Measurements from ENCODE around the gene HS3ST4. TPM values are rescaled to one million over a fixed set of nuclear protein-coding genes. Genes with fewer than 3 reads are reported as not detected.

The HS3ST4 gene
- total and polyA plus RNA-seq, 8 donors: 0.09 to 0.11 (median 0.11) TPM; not detected in 4

DNA sequence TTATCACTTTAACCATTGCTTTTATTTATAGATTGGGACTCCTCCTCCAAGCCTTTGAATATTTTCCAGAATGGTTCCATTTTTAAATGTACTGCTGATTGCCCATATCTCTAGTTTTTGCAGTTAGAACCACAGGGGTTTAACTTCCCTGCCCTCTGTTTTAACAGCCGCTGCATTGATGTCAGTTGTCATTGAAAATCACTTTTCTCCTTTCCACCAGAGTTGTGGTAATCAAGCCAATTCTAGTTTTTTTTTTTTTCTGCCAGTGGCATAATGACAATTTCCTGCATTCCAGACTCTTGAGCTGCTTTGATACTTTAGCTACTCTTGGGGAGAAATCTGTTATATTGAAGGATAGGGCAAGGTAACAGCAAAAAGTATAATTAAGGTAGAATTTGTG, 91.5 kb downstream of the HS3ST4 start:
- Histone ChIP-seq H3K4me3 (no peak overlapping the region), H3K27ac (no peak overlapping the region), H3K4me1 (no peaks in the 10 kb centered on the region), H3K27me3 (no peaks in the 10 kb centered on the region), H3K9me3 (no peaks in the 10 kb centered on the region), H3K36me3 (no peaks in the 10 kb centered on the region)
- DNase-seq (no peak), ATAC-seq (no peak)
- intact Hi-C loops (cut with DNase I): no loop called here
- TF ChIP-seq, protein P1, sequence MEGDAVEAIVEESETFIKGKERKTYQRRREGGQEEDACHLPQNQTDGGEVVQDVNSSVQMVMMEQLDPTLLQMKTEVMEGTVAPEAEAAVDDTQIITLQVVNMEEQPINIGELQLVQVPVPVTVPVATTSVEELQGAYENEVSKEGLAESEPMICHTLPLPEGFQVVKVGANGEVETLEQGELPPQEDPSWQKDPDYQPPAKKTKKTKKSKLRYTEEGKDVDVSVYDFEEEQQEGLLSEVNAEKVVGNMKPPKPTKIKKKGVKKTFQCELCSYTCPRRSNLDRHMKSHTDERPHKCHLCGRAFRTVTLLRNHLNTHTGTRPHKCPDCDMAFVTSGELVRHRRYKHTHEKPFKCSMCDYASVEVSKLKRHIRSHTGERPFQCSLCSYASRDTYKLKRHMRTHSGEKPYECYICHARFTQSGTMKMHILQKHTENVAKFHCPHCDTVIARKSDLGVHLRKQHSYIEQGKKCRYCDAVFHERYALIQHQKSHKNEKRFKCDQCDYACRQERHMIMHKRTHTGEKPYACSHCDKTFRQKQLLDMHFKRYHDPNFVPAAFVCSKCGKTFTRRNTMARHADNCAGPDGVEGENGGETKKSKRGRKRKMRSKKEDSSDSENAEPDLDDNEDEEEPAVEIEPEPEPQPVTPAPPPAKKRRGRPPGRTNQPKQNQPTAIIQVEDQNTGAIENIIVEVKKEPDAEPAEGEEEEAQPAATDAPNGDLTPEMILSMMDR (IDR thresholded peaks at IDR 0.05): no peak

DNA sequence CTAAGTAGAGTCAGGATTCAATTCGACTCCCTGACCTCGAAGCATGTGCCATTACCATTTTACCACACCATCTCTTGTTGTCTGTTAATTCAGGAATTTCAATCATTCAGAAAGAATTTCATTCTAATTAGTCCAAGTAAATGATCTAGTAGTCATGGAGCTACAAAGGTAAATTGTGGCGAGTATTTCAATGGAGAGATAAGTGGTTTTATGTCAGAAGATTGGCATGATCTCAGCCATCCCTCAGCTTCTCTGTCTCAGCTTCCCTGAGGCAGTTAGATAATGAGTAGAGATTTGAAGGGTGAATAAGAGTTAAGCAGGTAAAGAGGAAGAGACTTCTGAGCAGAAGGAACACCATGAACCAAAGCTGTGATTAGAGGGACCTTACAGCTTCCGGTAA, 93.6 kb downstream of the HS3ST4 start:
- Histone ChIP-seq H3K9me3 (no peaks in the 10 kb centered on the region), H3K27ac (no peak overlapping the region), H3K4me1 (no peaks in the 10 kb centered on the region), H3K27me3 (no peaks in the 10 kb centered on the region), H3K36me3 (no peaks in the 10 kb centered on the region), H3K4me3 (no peak overlapping the region)
- intact Hi-C loops (cut with DNase I): no loop called here
- DNase-seq (no peak), ATAC-seq (no peak)
- TF ChIP-seq, protein P1 (IDR thresholded peaks at IDR 0.05): no peak

DNA sequence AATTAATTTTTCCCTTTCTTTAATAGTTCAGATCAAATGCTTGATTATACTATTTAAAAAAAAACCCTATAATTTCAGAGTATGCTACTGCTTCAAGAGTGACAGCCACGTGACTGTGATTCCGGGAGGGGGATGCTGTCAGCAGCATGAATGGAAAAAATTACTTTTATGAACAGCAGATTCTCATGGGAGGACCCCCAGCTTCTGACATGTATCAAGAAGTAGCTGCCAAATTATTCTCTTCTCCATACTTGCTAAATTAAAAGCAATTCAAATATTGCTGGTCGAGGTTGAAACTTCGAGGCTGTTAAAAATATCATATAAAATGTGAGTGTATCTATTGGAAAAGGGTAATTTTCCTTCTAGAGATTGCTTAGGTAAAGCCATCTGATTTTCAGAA, 95.0 kb downstream of the HS3ST4 start:
- intact Hi-C loops (cut with DNase I): no loop called here
- Histone ChIP-seq H3K4me1 (no peaks in the 10 kb centered on the region), H3K36me3 (no peaks in the 10 kb centered on the region), H3K9me3 (no peaks in the 10 kb centered on the region), H3K4me3 (no peak overlapping the region), H3K27ac (no peak overlapping the region), H3K27me3 (no peaks in the 10 kb centered on the region)
- DNase-seq (no peak), ATAC-seq (no peak)
- TF ChIP-seq, protein P1 (IDR thresholded peaks at IDR 0.05): no peak

DNA sequence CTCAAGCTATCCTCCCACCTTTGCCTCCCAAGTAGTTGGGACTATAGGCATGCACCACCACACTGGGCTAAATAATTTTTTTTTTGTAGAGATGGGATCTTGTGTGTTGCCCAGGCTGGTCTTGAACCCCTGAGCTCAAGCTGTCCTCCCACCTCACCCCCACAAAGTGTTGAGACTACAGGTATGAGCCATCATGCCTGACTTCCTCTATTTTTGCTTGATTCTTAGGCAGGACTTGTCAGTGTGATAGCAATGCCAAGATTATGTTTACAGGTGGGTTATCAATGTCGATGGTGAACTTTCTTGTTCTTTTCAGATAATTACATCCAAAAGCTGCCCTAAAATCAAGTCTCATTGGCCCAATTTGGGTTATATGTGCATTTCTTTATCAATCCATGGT, 96.9 kb downstream of the HS3ST4 start:
- intact Hi-C loops (cut with DNase I): no loop called here
- ATAC-seq (no peak), DNase-seq (no peak)
- Histone ChIP-seq H3K4me3 (no peak overlapping the region), H3K9me3 (no peaks in the 10 kb centered on the region), H3K36me3 (no peaks in the 10 kb centered on the region), H3K27me3 (no peaks in the 10 kb centered on the region), H3K4me1 (no peaks in the 10 kb centered on the region), H3K27ac (no peak overlapping the region)
- TF ChIP-seq, protein P1 (IDR thresholded peaks at IDR 0.05): no peak

DNA sequence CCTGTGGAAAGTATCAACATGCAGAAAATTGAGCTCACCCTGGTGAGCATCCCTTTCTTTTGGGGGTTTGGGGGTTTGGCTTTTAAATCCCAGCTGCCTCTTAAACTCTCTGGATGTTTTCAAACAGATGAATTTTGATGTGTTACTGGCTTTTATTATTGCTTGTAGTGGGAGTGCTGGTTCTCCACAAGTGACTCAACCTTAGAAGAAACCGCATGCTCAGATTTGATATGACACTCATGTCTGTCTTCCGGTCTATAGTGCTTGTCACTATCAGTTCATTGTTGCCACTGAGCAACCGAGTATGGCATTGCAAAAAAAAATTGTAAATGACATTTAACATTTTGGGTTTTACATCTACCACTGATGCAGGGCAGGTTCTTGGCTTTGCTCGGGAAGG, 104.5 kb downstream of the HS3ST4 start:
- no peak overlapping the region for H3K4me3 ChIP-seq
- no peaks in the 10 kb centered on the region for H3K36me3 ChIP-seq
- intact Hi-C loops (cut with DNase I): no loop called here
- no peaks in the 10 kb centered on the region for H3K4me1 ChIP-seq
- no peaks in the 10 kb centered on the region for H3K27me3 ChIP-seq
- ATAC-seq: no peak
- H3K27ac ChIP-seq: no peak overlapping the region
- no peak for DNase-seq
- TF ChIP-seq, protein P1 (IDR thresholded peaks at IDR 0.05): no peak
- H3K9me3 ChIP-seq: no peaks in the 10 kb centered on the region
